VCaP (cell line): ENCODE results near the gene TRDMT1.

Experiments used
- H3K27ac ChIP-seq: fragments of 450-650 bp; 2 replicates; pipeline ENCODE4 v1.5.1; 2017
- CTCF ChIP-seq: fragments of 450-650 bp; conservative IDR thresholded peaks from 2 replicates; pipeline ENCODE4 v1.5.1; 2017; ENCODE audit warnings: mild to moderate bottlenecking, moderate library complexity

Gene TRDMT1

GRCh38 chr10:17144757-17145156 is 56.7 kb downstream of the TRDMT1 start:
- TF ChIP-seq CTCF, result no peak
- peak overlapping the region; percentile 77 for H3K27ac ChIP-seq

GRCh38 chr10:17144032-17144431 is 57.4 kb downstream of the TRDMT1 start:
- peak overlapping the region; percentile 77 for H3K27ac ChIP-seq
- no peak for TF ChIP-seq CTCF

GRCh38 chr10:17143055-17143690 is 58.3 kb downstream of the TRDMT1 start:
- no peak for TF ChIP-seq CTCF
- peak overlapping the region; percentile 77 for H3K27ac ChIP-seq

GRCh38 chr10:17141504-17142229 is 59.8 kb downstream of the TRDMT1 start:
- H3K27ac ChIP-seq, result peak overlapping the region; percentile 77; the same call in 1 of the 2 replicates
- no peak for TF ChIP-seq CTCF

GRCh38 chr10:17140386-17140761 is 61.1 kb downstream of the TRDMT1 start:
- TF ChIP-seq CTCF, result no peak

GRCh38 chr10:17138460-17139042 is 62.9 kb downstream of the TRDMT1 start:
- peak overlapping the region; percentile 61 for H3K27ac ChIP-seq
- TF ChIP-seq CTCF, result no peak

More at GRCh38 chr10:17140386-17140761, 61.1 kb downstream of the TRDMT1 start:
- no peak overlapping the region for H3K27ac ChIP-seq

- no peak for TF ChIP-seq CTCF
- peak overlapping the region; percentile 47 for H3K27ac ChIP-seq
Observed at GRCh38 chr10:17134737-17135260, 66.7 kb downstream of the TRDMT1 start.
